ENCODE data around the gene DLG2. TPM values are rescaled to one million over a fixed set of nuclear protein-coding genes. Genes with fewer than 3 reads are reported as not detected.
"Not testable (repeated sequence)": the region's sequence is repeated elsewhere in the genome, so short reads cannot be mapped to it uniquely, and the experiment has no call there.

DLG2 gene
- total RNA-seq, 2 experiments from 2014 or later: 1.3 to 1.7 TPM

- Mint-ChIP-seq H3K27me3 (no peaks in the 10 kb centered on the region), H3K27ac (no peak overlapping the region), H3K4me1 (no peaks in the 10 kb centered on the region), H3K4me3 (no peak overlapping the region), H3K36me3 (ENCODE audit: low read depth) (no peaks in the 10 kb centered on the region), H3K9me3 (peaks cover 3% of the 10 kb centered on the region)
- DNase-seq: no peak
- CTCF ChIA-PET: no interaction called here
- POLR2A ChIA-PET: no interaction called here
These were observed 1254.7 kb downstream of the DLG2 start for GRCh38 chr11:84372381-84372950.

GRCh38 chr11:84358034-84358433, 1269.1 kb downstream of the DLG2 start:
- H3K27ac Mint-ChIP-seq: no peak overlapping the region
- no peak for DNase-seq
- H3K9me3 Mint-ChIP-seq: peaks cover 6% of the 10 kb centered on the region
- no peaks in the 10 kb centered on the region for H3K27me3 Mint-ChIP-seq
- ChIA-PET POLR2A (no interaction called here), CTCF (no interaction called here)
- no peaks in the 10 kb centered on the region for H3K36me3 Mint-ChIP-seq (ENCODE audit: low read depth)
- no peak overlapping the region for H3K4me3 Mint-ChIP-seq
- H3K4me1 Mint-ChIP-seq: no peaks in the 10 kb centered on the region

GRCh38 chr11:84355911-84356310, 1271.2 kb downstream of the DLG2 start:
- Mint-ChIP-seq H3K27ac (no peak overlapping the region), H3K27me3 (no peaks in the 10 kb centered on the region), H3K4me1 (no peaks in the 10 kb centered on the region), H3K36me3 (ENCODE audit: low read depth) (no peaks in the 10 kb centered on the region), H3K4me3 (no peak overlapping the region), H3K9me3 (peaks cover 6% of the 10 kb centered on the region)
- ChIA-PET POLR2A (no interaction called here), CTCF (no interaction called here)
- no peak for DNase-seq

GRCh38 chr11:84345597-84345996, 1281.5 kb downstream of the DLG2 start:
- POLR2A ChIA-PET: no interaction called here
- peaks cover 6% of the 10 kb centered on the region for H3K9me3 Mint-ChIP-seq
- H3K36me3 Mint-ChIP-seq (ENCODE audit: low read depth): no peaks in the 10 kb centered on the region
- H3K4me3 Mint-ChIP-seq: no peak overlapping the region
- H3K27ac Mint-ChIP-seq: no peak overlapping the region
- DNase-seq: no peak
- CTCF ChIA-PET: no interaction called here
- H3K4me1 Mint-ChIP-seq: no peaks in the 10 kb centered on the region
- H3K27me3 Mint-ChIP-seq: no peaks in the 10 kb centered on the region

DNA sequence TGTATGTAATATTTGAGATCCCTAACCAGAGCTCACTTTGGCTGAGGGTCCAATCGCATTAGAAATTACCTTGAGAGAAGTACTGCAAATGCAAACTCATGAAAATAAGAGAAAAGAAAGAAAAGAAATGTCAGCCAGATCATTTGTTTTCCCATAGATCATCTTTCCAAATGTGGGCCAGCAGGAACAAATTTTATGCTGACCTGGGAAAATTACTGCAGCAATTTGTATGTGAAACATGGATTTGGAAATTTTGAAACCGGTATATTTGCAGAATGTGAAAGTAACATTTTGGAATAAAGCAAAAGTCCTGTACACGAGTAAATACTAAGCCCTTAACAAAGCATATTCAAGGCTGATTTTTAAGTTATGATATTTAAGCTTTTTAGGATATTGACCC, 1282.1 kb downstream of the DLG2 start:
- Mint-ChIP-seq H3K4me3 (no peak overlapping the region), H3K4me1 (no peaks in the 10 kb centered on the region)
- CTCF ChIA-PET: no interaction called here

GRCh38 chr11:84339796-84340195, 1287.3 kb downstream of the DLG2 start:
- peaks cover 5% of the 10 kb centered on the region for H3K9me3 Mint-ChIP-seq
- H3K4me3 Mint-ChIP-seq: no peak overlapping the region
- ChIA-PET POLR2A (no interaction called here), CTCF (no interaction called here)
- no peaks in the 10 kb centered on the region for H3K36me3 Mint-ChIP-seq (ENCODE audit: low read depth)
- no peaks in the 10 kb centered on the region for H3K27me3 Mint-ChIP-seq
- DNase-seq: no peak
- H3K27ac Mint-ChIP-seq: no peak overlapping the region
- no peaks in the 10 kb centered on the region for H3K4me1 Mint-ChIP-seq

More for the DNA sequence above, 1282.1 kb downstream of the DLG2 start:
- POLR2A ChIA-PET: no interaction called here
- no peak for DNase-seq
- Mint-ChIP-seq H3K27ac (no peak overlapping the region), H3K27me3 (no peaks in the 10 kb centered on the region), H3K36me3 (ENCODE audit: low read depth) (no peaks in the 10 kb centered on the region), H3K9me3 (peaks cover 7% of the 10 kb centered on the region)

GRCh38 chr11:84333221-84333620, 1293.9 kb downstream of the DLG2 start:
- H3K27ac Mint-ChIP-seq: no peak overlapping the region
- POLR2A ChIA-PET: no interaction called here
- H3K9me3 Mint-ChIP-seq: peaks cover 6% of the 10 kb centered on the region
- H3K4me1 Mint-ChIP-seq: no peaks in the 10 kb centered on the region
- no peaks in the 10 kb centered on the region for H3K27me3 Mint-ChIP-seq
- no peaks in the 10 kb centered on the region for H3K36me3 Mint-ChIP-seq (ENCODE audit: low read depth)
- H3K4me3 Mint-ChIP-seq: no peak overlapping the region
- DNase-seq: no peak
- CTCF ChIA-PET: no interaction called here

DNA sequence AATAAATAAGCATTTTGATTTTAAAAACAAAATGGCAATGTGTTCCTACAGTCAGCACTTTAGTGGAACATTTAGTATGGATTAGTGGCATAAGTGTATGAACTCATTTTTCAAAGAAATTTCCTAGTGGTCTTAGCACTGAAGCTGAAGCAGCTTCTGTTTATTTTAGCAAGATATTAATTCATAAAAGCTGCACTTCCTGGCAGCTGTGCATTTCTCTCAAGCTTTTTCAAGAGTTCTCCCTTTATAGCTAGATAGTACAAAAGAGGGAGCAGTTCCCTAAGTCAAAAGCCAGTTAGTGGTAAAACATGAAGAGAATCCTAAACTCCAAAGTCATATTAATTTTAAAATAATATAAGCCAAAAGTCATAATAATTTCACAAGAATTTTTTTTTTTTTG, 1304.9 kb downstream of the DLG2 start:
- H3K36me3 Mint-ChIP-seq (ENCODE audit: low read depth): no peaks in the 10 kb centered on the region
- no peaks in the 10 kb centered on the region for H3K4me1 Mint-ChIP-seq
- H3K9me3 Mint-ChIP-seq: no peaks in the 10 kb centered on the region
- no peak overlapping the region for H3K4me3 Mint-ChIP-seq
- CTCF ChIA-PET: no interaction called here
- DNase-seq: no peak
- H3K27ac Mint-ChIP-seq: no peak overlapping the region
- no peaks in the 10 kb centered on the region for H3K27me3 Mint-ChIP-seq
- POLR2A ChIA-PET: no interaction called here

GRCh38 chr11:84319863-84320262, 1307.3 kb downstream of the DLG2 start:
- no peak for DNase-seq
- Mint-ChIP-seq H3K4me3 (no peak overlapping the region), H3K4me1 (no peaks in the 10 kb centered on the region), H3K36me3 (ENCODE audit: low read depth) (no peaks in the 10 kb centered on the region), H3K27ac (no peak overlapping the region), H3K9me3 (peaks cover 1% of the 10 kb centered on the region), H3K27me3 (no peaks in the 10 kb centered on the region)
- POLR2A ChIA-PET: no interaction called here
- CTCF ChIA-PET: no interaction called here

DNA sequence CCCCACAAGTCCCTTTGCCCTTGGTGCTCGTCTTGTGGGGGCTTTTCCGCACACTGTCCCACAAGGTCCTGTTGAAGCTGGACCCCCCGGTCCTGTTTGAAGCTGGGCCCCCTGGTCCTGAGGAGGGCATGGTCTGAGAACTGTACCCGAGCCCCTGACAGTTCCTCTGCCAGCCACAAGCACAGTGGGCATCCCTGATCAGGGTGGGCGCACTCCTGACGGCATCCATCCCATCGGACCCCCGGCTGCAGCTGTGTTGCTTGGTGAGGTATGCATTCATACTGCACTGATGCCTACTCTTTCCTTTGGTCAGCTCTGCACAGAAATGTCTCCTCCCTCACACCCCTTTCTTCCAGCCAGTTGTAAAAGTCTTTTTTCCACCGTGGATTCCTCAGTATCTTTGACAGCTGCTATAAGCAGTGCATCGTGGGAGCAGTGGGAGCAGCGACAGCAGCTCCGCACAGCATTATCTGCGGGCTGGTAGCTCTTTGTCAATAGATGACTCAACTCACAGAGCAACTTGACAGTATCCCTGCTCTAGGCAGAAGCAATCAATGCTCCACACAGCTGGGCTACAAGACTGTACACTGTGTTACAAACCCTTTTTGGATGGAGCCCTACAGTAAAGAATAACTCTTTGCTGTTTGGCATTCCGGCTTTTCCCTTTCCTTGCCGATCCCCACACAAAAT, 1310.1 kb downstream of the DLG2 start:
- Mint-ChIP-seq H3K36me3 (ENCODE audit: low read depth) (no peaks in the 10 kb centered on the region), H3K4me1 (no peaks in the 10 kb centered on the region), H3K4me3 (no peak overlapping the region), H3K27ac (no peak overlapping the region), H3K27me3 (no peaks in the 10 kb centered on the region), H3K9me3 (peaks cover 6% of the 10 kb centered on the region)
- ChIA-PET CTCF (no interaction called here), POLR2A (no interaction called here)
- DNase-seq: no peak

DNA sequence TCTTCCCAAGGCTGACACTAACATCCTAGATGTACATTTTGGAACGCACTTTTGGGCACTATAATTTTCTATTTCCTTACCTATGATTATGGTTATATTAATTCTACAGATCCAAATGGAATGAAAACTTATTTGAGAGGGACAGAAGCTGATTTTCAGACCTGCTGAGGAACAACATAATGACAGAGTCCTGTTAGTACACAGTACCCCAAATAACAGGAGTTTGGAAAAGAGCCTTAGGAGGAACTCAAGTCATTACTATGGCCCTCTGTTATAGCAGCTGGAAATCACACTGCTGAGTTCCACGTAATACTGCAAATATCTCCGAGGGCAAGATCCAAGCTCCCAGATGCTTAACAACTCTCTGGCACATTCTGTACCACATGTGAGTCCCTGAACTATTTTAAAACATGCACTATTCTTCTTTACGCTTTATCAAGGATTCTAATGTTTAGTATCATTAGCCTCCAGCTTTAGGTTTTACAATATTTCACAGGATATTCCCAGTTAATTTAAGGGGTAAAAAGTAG, 1313.2 kb downstream of the DLG2 start:
- ChIA-PET CTCF (no interaction called here), POLR2A (no interaction called here)
- Mint-ChIP-seq H3K27ac (no peak overlapping the region), H3K9me3 (peaks cover 11% of the 10 kb centered on the region), H3K4me1 (no peaks in the 10 kb centered on the region), H3K36me3 (ENCODE audit: low read depth) (no peaks in the 10 kb centered on the region), H3K4me3 (no peak overlapping the region), H3K27me3 (no peaks in the 10 kb centered on the region)
- no peak for DNase-seq

DNA sequence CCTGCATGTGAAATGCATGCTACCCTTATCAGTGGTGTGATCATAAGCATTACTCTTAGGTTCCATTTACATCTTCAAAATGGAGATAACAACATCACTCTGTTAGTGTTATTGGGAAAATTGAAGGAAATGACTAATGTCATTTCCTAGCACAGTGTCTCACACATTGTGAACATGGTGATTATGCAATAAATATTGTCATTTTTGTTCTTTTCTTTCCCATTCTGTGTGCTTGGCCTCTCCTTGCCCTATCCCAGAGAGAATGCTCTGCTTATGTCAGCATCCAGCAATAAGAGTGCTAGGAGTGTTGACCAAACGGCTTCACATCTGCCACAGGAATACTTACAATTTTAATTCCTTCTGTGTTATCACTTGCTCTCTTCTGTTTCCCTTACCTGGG, 1316.9 kb downstream of the DLG2 start:
- Mint-ChIP-seq H3K4me3 (no peak overlapping the region), H3K27ac (no peak overlapping the region), H3K4me1 (no peaks in the 10 kb centered on the region), H3K27me3 (no peaks in the 10 kb centered on the region), H3K9me3 (peaks cover 18% of the 10 kb centered on the region), H3K36me3 (ENCODE audit: low read depth) (no peaks in the 10 kb centered on the region)
- ChIA-PET CTCF (no interaction called here), POLR2A (no interaction called here)
- no peak for DNase-seq

DNA sequence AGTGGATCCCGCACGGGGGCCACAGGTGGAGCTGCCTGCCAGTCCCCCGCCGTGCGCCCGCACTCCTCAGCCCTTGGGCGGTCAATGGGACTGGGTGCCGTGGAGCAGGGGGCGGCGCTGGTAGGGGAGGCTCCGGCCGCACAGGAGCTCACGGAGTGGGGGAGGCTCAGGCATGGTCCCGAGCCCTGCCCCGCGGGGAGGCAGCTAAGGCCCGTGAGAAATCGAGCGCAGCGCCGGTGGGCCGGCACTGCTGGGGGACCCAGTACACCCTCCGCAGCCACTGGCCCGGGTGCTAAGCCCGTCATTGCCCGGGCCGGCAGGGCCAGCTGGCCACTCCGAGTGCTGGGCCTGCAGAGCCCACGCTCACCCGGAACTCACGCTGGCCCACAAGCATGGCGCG, 1318.7 kb downstream of the DLG2 start:
- H3K4me3 Mint-ChIP-seq; H3K27ac Mint-ChIP-seq; H3K27me3 Mint-ChIP-seq; CTCF ChIA-PET; POLR2A ChIA-PET; DNase-seq; H3K4me1 Mint-ChIP-seq; H3K36me3 Mint-ChIP-seq (ENCODE audit: low read depth): not testable (repeated sequence)
- peaks cover 12% of the 10 kb centered on the region for H3K9me3 Mint-ChIP-seq

DNA sequence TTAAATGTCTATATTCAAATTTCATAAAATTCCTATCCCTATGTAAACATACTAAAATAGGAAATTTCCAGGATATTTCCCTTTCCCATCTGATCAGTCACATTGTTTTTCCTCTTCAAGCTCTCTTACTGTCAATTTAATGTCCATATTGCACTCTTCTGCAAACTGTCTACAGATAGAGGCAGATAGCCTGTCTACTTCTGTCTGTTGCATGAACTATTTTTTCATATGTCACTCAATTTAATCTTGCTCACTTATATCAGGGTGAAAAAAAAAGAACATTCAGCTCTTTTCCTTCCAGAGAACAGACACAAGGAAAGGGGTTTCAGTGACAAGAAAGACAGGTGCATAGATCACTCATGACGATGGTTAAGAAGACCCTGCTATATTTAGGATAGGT, 1327.1 kb downstream of the DLG2 start:
- POLR2A ChIA-PET: no interaction called here
- DNase-seq: no peak
- H3K36me3 Mint-ChIP-seq (ENCODE audit: low read depth): no peaks in the 10 kb centered on the region
- H3K27me3 Mint-ChIP-seq: no peaks in the 10 kb centered on the region
- H3K4me3 Mint-ChIP-seq: no peak overlapping the region
- H3K9me3 Mint-ChIP-seq: no peaks in the 10 kb centered on the region
- no peaks in the 10 kb centered on the region for H3K4me1 Mint-ChIP-seq
- CTCF ChIA-PET: no interaction called here
- no peak overlapping the region for H3K27ac Mint-ChIP-seq

Data from activated CD4-positive, alpha-beta memory T cell treated with anti-CD3 and anti-CD28 coated beads, Interleukin-2, amount 10 ng/mL, durations not matched to agents 7 days and 5 days (primary cell).